OCI-LY3 (cell line): ENCODE results near the gene RPGRIP1L.

ENCODE experiments used
- EZH2phosphoT487 ChIP-seq: fragments of 200-600 bp; shearing (Covaris generic); IDR thresholded peaks from 2 replicates; pipeline ENCODE4 v1.6.1; 2018; ENCODE audit warnings: antibody characterized with exemption, mixed run types, low read depth
- TF ChIP-seq, protein P1 (sequence below): fragments of 200-600, 300-600 bp; sonication (generic); IDR thresholded peaks from 2 replicates; pipeline ENCODE4 v1.5.1; 2014; ENCODE audit warnings: antibody characterized with exemption, low read length, low read depth

DNA sequence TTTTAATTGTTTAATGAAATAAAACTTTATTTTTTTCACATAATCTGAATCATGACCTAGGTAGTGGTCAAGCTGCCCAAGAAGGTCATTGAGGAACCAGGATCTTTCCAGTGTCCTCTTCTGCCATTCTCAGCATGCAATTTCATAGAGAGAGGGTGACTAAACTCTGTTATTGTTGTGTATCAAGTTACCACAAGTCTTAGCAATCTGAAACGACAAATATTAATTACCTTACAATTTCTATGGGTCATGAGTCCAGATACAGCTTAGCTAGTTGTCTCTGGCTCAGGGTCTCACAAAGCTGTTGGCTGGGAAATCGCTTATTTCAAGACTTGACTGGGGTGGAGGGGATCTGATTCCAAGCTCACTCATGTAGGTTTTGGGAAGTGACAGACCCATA lies 37.9 kb upstream of the RPGRIP1L start:
- TF ChIP-seq, protein P1, sequence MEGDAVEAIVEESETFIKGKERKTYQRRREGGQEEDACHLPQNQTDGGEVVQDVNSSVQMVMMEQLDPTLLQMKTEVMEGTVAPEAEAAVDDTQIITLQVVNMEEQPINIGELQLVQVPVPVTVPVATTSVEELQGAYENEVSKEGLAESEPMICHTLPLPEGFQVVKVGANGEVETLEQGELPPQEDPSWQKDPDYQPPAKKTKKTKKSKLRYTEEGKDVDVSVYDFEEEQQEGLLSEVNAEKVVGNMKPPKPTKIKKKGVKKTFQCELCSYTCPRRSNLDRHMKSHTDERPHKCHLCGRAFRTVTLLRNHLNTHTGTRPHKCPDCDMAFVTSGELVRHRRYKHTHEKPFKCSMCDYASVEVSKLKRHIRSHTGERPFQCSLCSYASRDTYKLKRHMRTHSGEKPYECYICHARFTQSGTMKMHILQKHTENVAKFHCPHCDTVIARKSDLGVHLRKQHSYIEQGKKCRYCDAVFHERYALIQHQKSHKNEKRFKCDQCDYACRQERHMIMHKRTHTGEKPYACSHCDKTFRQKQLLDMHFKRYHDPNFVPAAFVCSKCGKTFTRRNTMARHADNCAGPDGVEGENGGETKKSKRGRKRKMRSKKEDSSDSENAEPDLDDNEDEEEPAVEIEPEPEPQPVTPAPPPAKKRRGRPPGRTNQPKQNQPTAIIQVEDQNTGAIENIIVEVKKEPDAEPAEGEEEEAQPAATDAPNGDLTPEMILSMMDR: no peak
- TF ChIP-seq EZH2phosphoT487: no peak
